GM10248 (cell line): ENCODE results near the gene SEC24A.
"Not testable (repeated sequence)": the region's sequence is repeated elsewhere in the genome, so short reads cannot be mapped to it uniquely, and the experiment has no call there.

Source experiments
- CTCF ChIA-PET: fragments of 300-600 bp; sonication (Branson Sonifier 250); formaldehyde crosslinking; extraction: SDS; loops from one replicate; lab custom pipeline; 2021; ENCODE audit warnings: antibody characterized with exemption; lab: Yijun Ruan, JAX
- POLR2A ChIA-PET: fragments of 350-650 bp; sonication (Branson Sonifier 250); formaldehyde crosslinking; extraction: SDS; loops from one replicate; lab custom pipeline; 2020; ENCODE audit warnings: antibody characterized with exemption; lab: Yijun Ruan, JAX
- DNase-seq: peaks from one replicate; pipeline ENCODE4 v3.0.0; 2012; ENCODE audit errors: extremely low spot score
- TF ChIP-seq, protein P1 (sequence below): IDR thresholded peaks from 2 replicates; pipeline ENCODE4 v1.5.1; 2012; ENCODE audit warnings: mild to moderate bottlenecking, low read depth; ENCODE audit errors: extremely low read depth, missing control alignments, control extremely low read depth

The SEC24A gene

GRCh38 chr5:134648425-134649162 is at the start of gene SEC24A:
Gene SEC24A (plus strand): TSS chr5:134648785. CDS start chr5:134649077, 292 bp downstream.
- CTCF ChIA-PET = interaction anchor here (1.1 to 1.3 kb wide), 2 partner anchors 14 to 61 kb away, joined by 3 to 4 read pairs; no protein-coding TSS in a partner anchor
- POLR2A ChIA-PET = interaction anchor here (0.6 to 1.2 kb wide), 5 partner anchors 8 to 285 kb away, joined by 3 to 5 read pairs (median 5); partner anchors contain the start of gene DDX46

GRCh38 chr5:134599820-134600219 is 48.8 kb upstream of the SEC24A start:
- not testable (repeated sequence) for DNase-seq
- ChIA-PET POLR2A (interaction anchor here (0.7 kb wide), 1 partner anchor 533 kb away, joined by 10 read pairs; no protein-coding TSS in a partner anchor), CTCF (interaction anchor here (0.6 to 1.2 kb wide), 2 partner anchors 9 to 13 kb away, joined by 4 to 5 read pairs; no protein-coding TSS in a partner anchor)

More at GRCh38 chr5:134648425-134649162, at the start of gene SEC24A:
- TF ChIP-seq, protein P1, sequence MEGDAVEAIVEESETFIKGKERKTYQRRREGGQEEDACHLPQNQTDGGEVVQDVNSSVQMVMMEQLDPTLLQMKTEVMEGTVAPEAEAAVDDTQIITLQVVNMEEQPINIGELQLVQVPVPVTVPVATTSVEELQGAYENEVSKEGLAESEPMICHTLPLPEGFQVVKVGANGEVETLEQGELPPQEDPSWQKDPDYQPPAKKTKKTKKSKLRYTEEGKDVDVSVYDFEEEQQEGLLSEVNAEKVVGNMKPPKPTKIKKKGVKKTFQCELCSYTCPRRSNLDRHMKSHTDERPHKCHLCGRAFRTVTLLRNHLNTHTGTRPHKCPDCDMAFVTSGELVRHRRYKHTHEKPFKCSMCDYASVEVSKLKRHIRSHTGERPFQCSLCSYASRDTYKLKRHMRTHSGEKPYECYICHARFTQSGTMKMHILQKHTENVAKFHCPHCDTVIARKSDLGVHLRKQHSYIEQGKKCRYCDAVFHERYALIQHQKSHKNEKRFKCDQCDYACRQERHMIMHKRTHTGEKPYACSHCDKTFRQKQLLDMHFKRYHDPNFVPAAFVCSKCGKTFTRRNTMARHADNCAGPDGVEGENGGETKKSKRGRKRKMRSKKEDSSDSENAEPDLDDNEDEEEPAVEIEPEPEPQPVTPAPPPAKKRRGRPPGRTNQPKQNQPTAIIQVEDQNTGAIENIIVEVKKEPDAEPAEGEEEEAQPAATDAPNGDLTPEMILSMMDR = no peak
- peak; percentile 95 for DNase-seq

DNA sequence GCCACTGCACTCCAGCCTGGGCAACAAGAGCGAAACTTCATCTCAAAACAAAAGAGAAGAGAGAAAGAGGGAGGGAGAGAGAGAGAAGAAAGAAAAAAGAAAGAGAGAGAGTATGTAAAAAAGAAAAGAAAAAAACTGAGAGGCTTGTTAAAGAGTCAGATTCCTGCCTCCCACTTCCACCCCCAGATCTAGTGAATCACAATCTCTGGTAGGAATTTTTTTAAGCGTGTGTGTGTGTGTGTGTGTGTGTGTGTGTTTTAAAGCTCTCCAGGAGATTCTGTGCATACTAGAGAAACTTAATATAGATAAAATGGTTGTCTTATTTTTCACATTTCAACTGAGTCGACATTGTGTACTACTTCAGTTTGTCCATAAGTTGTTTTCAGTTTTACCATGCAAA is 48.0 kb upstream of the SEC24A start:
- TF ChIP-seq, protein P1 = no peak
- no peak for DNase-seq
- ChIA-PET CTCF (interaction anchor here (1.0 to 1.5 kb wide), 2 partner anchors 9 to 14 kb away, joined by 5 read pairs; no protein-coding TSS in a partner anchor), POLR2A (no interaction called here)

DNA sequence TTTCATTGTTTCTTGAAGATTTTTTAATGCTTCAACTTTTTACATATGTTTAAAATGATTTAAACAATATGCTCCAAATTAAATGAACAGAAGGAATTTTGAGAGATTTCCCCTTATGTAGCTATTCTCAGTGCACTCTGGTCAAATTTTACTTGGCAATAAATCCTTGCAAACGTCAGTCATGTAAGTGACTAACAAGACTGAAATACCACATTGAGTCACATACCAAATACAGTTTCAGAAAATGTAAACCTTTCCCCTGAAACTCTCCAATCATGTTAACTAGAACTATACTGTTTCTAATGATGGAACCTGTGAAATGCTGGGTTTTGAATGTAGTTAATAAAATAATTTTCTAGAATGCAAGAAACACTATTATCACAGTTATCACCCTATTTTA is 45.5 kb upstream of the SEC24A start:
- TF ChIP-seq, protein P1 = no peak
- DNase-seq = no peak
- ChIA-PET CTCF (interaction anchor here (0.9 to 2.5 kb wide), 3 partner anchors 10 to 192 kb away, joined by 3 to 18 read pairs (median 4); no protein-coding TSS in a partner anchor), POLR2A (no interaction called here)

DNA sequence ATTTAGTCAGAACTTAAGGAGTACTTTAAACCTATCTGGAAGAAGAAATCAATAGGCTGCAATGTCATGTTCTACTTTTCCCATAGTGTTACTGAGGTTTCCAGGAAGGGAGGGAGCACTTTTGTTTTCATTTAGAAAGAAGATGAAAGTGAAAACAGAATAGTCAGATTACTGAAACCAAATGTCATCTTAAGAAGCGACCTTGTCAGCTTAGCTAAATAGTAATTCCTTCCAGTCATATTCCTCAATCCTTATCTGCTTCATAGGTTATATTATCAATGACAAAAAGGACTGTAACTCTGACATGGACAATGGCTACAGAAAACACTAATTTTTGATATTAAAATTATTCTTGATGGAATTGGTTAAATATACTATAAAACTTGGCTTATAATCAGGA is 43.7 kb upstream of the SEC24A start:
- DNase-seq = no peak
- TF ChIP-seq, protein P1 = no peak
- CTCF ChIA-PET = interaction anchor here (1.2 to 2.8 kb wide), 3 partner anchors 17 to 316 kb away, joined by 3 to 16 read pairs (median 4); no protein-coding TSS in a partner anchor
- POLR2A ChIA-PET = no interaction called here

GRCh38 chr5:134606726-134607125 is 41.9 kb upstream of the SEC24A start:
- DNase-seq = no peak
- TF ChIP-seq, protein P1 = no peak
- ChIA-PET CTCF (interaction anchor here (2.8 kb wide), 1 partner anchor 19 kb away, joined by 16 read pairs; no protein-coding TSS in a partner anchor), POLR2A (no interaction called here)
